Measurements from ENCODE around the gene TP73. TPM values are rescaled to one million over a fixed set of nuclear protein-coding genes. Genes with fewer than 3 reads are reported as not detected.

TP73 gene
- total RNA-seq, 1 experiment from 2014 or later: 2.6 TPM

- TSS peak; percentile 4 for BruUV-seq (replicated peaks)
- no peak for TF ChIP-seq EZH2 (IDR thresholded peaks at IDR 0.05; ENCODE audit: low read length, unreplicated experiment)
- peak; percentile 77 for TF ChIP-seq CTCF (conservative IDR thresholded peaks at IDR 0.05; ENCODE audit: low read depth, low read length)
- DNase-seq (peak; percentile 49), ATAC-seq (peak; percentile 77)
- no peak overlapping the region for H2AFZ ChIP-seq (ENCODE audit: low read length)
- no peaks in the 10 kb centered on the region for H3K27me3 ChIP-seq (ENCODE audit: low read length)
- H4K20me1 ChIP-seq (ENCODE audit: low read length): peaks cover 20% of the 10 kb centered on the region
- no peak overlapping the region for H3K4me3 ChIP-seq (ENCODE audit: low read length)
- H3K36me3 ChIP-seq (ENCODE audit: low read depth, low read length): peaks cover 62% of the 10 kb centered on the region
- H3K9me2 ChIP-seq (replicated peaks; ENCODE audit: low read length): no peaks in the 10 kb centered on the region
- H3K4me2 ChIP-seq (ENCODE audit: low read length): no peak overlapping the region
- H3K9me3 ChIP-seq (ENCODE audit: low read length): no peaks in the 10 kb centered on the region
- POLR2A ChIA-PET (ENCODE audit: unreplicated experiment): no interaction called here
- H3K79me2 ChIP-seq (ENCODE audit: low read length): peaks cover 35% of the 10 kb centered on the region
- H3F3A ChIP-seq (ENCODE audit: low read length, unreplicated experiment): no peaks in the 10 kb centered on the region
- H3K4me1 ChIP-seq (ENCODE audit: insufficient read depth, low read length): no peaks in the 10 kb centered on the region
- no peak overlapping the region for H3K27ac ChIP-seq (ENCODE audit: low read length)
- intact Hi-C loops (cut with micrococcal nuclease): no loop called here
- CTCF ChIA-PET: interaction anchor here (0.7 kb wide), 1 partner anchor 802 kb away, joined by 7 read pairs; no protein-coding TSS in a partner anchor
- no peak overlapping the region for H3K9ac ChIP-seq (ENCODE audit: low read length)
Measured at GRCh38 chr1:3785456-3786157, 133.3 kb downstream of the TP73 start.

Other genes starting within 250 kb of the TP73 start
- 54.3 and 60.7 TPM in 2 replicates for gene ARHGEF16, start 197.9 kb upstream of the TP73 start, total RNA-seq (2014; rRNA removed)
- gene MEGF6, start 41.0 kb upstream of the TP73 start, total RNA-seq (2014; rRNA removed): 32.5 and 40.1 TPM in 2 replicates
- 32.0 and 44.5 TPM in 2 replicates for gene TPRG1L, start 27.5 kb upstream of the TP73 start, total RNA-seq (2014; rRNA removed)
- 57.2 and 67.8 TPM in 2 replicates for gene WRAP73, start 2.4 kb upstream of the TP73 start, total RNA-seq (2014; rRNA removed)
- gene CCDC27, start 99.9 kb downstream of the TP73 start, total RNA-seq (2014; rRNA removed): not detected in 2 replicates
- 10.8 and 14.3 TPM in 2 replicates for gene SMIM1, start 120.2 kb downstream of the TP73 start, total RNA-seq (2014; rRNA removed)
- 77.4 and 102 TPM in 2 replicates for gene LRRC47, start 144.0 kb downstream of the TP73 start, total RNA-seq (2014; rRNA removed)
- 60.9 and 64.1 TPM in 2 replicates for gene CEP104, start 204.7 kb downstream of the TP73 start, total RNA-seq (2014; rRNA removed)
- 17.1 and 19.6 TPM in 2 replicates for gene DFFB, start 205.0 kb downstream of the TP73 start, total RNA-seq (2014; rRNA removed)
- gene C1orf174, start 247.8 kb downstream of the TP73 start, total RNA-seq (2014; rRNA removed): 64.2 and 70.9 TPM in 2 replicates

Measured in PC-3 (cell line).